GM12878 (cell line): ENCODE measurements around the gene HES7. TPM values are rescaled to one million over a fixed set of nuclear protein-coding genes. Genes with fewer than 3 reads are reported as not detected.

Source experiments
- BACH1 ChIP-seq: fragments of 450-650 bp; IDR thresholded peaks from 2 replicates; pipeline ENCODE4 v1.6.1; 2017; ENCODE audit warnings: mild to moderate bottlenecking, borderline replicate concordance
- CEBPB ChIP-seq, 2 experiments: fragments of 150-350 bp in 1 of 2; IDR thresholded peaks; 2 replicates each; pipeline ENCODE4 v1.6.1; 2012 to 2014; ENCODE audit warnings: low read depth in 2 of 2, low read length in 2 of 2, borderline replicate concordance in 1 of 2, inconsistent platforms in 1 of 2
- CREB1 ChIP-seq: IDR thresholded peaks from 2 replicates; pipeline ENCODE4 v1.6.1; 2012; ENCODE audit warnings: low read depth, mild to moderate bottlenecking, inconsistent platforms
- CTCF ChIP-seq, 3 experiments: IDR thresholded peaks in 2 of 3; conservative IDR thresholded peaks in 1 of 3; 2 replicates each; pipeline ENCODE4 v1.5.1; 2011; ENCODE audit warnings: low read depth in 3 of 3, low read length in 3 of 3, mild to moderate bottlenecking in 3 of 3, control low read depth in 2 of 3, moderate library complexity in 2 of 3, inconsistent platforms in 1 of 3, mixed read lengths in 1 of 3; ENCODE audit not compliant: control insufficient read depth in 2 of 3, insufficient read depth in 1 of 3; ENCODE audit errors: extremely low read depth in 1 of 3
- EGR1 ChIP-seq, 2 experiments: IDR thresholded peaks; 1 replicate in 1 of 2; 2 replicates in 1 of 2; pipeline ENCODE4 v1.6.1; 2011 to 2012; ENCODE audit warnings: low read depth in 2 of 2, low read length in 2 of 2, borderline replicate concordance in 1 of 2, mild to moderate bottlenecking in 1 of 2, moderate library complexity in 1 of 2
- ETV6 ChIP-seq, 2 experiments: fragments of 450-650 bp in 1 of 2; IDR thresholded peaks in 1 of 2; conservative IDR thresholded peaks in 1 of 2; 2 replicates each; pipeline ENCODE4 v1.6.1; 2014; ENCODE audit warnings: antibody characterized with exemption in 1 of 2, borderline replicate concordance in 1 of 2, low read depth in 1 of 2, mild to moderate bottlenecking in 1 of 2, moderate library complexity in 1 of 2
- GATAD2B ChIP-seq: fragments of 450-650 bp; conservative IDR thresholded peaks from 2 replicates; pipeline ENCODE4 v1.6.1; 2017; ENCODE audit warnings: low read depth, mild to moderate bottlenecking, moderate library complexity
- IKZF1 ChIP-seq: fragments of 450-650 bp; conservative IDR thresholded peaks from 2 replicates; pipeline ENCODE4 v1.6.1; 2017; ENCODE audit warnings: antibody characterized with exemption, mild to moderate bottlenecking
- JUNB ChIP-seq: IDR thresholded peaks from 2 replicates; pipeline ENCODE4 v1.6.1; 2016; ENCODE audit warnings: antibody characterized with exemption, mild to moderate bottlenecking
- MEF2B ChIP-seq: fragments of 450-650 bp; IDR thresholded peaks from 2 replicates; pipeline ENCODE4 v1.6.1; 2018; ENCODE audit warnings: mild to moderate bottlenecking, moderate library complexity; ENCODE audit not compliant: partially characterized antibody, poor library complexity, severe bottlenecking
- NBN ChIP-seq: fragments of 450-650 bp; IDR thresholded peaks from 2 replicates; pipeline ENCODE4 v1.6.1; 2016
- NFIC ChIP-seq: IDR thresholded peaks from 2 replicates; pipeline ENCODE4 v1.6.1; 2012; ENCODE audit warnings: low read depth, mild to moderate bottlenecking, inconsistent platforms, low read length, moderate library complexity
- NFXL1 ChIP-seq: fragments of 450-650 bp; IDR thresholded peaks from 2 replicates; pipeline ENCODE4 v1.6.1; 2017; ENCODE audit warnings: antibody characterized with exemption, mild to moderate bottlenecking, borderline replicate concordance
- NKRF ChIP-seq: fragments of 450-650 bp; conservative IDR thresholded peaks from 2 replicates; pipeline ENCODE4 v1.6.1; 2017; ENCODE audit warnings: mild to moderate bottlenecking, moderate library complexity
- POLR2AphosphoS5 ChIP-seq: IDR thresholded peaks from 2 replicates; pipeline ENCODE4 v1.6.1; 2011; ENCODE audit warnings: mild to moderate bottlenecking, low read length, inconsistent platforms
- RAD21 ChIP-seq: IDR thresholded peaks from 2 replicates; pipeline ENCODE4 v1.6.1; 2011; ENCODE audit warnings: mild to moderate bottlenecking, low read depth, low read length, moderate library complexity; ENCODE audit not compliant: insufficient read depth
- RB1 ChIP-seq: fragments of 450-650 bp; formaldehyde crosslinking; IDR thresholded peaks from 2 replicates; pipeline ENCODE4 v1.6.1; 2017; ENCODE audit warnings: mild to moderate bottlenecking, borderline replicate concordance
- SIX5 ChIP-seq: IDR thresholded peaks from 2 replicates; pipeline ENCODE4 v1.6.1; 2011; ENCODE audit warnings: mild to moderate bottlenecking, low read depth, low read length, moderate library complexity; ENCODE audit not compliant: severe bottlenecking
- SMAD5 ChIP-seq: IDR thresholded peaks from 2 replicates; pipeline ENCODE4 v1.6.1; 2016; ENCODE audit warnings: antibody characterized with exemption, low read depth
- SMARCA5 ChIP-seq: fragments of 450-650 bp; IDR thresholded peaks from 2 replicates; pipeline ENCODE4 v1.6.1; 2017; ENCODE audit warnings: mild to moderate bottlenecking
- SMC3 ChIP-seq: IDR thresholded peaks from 2 replicates; pipeline ENCODE4 v1.6.1; 2011; ENCODE audit warnings: low read length, improper control_type of control experiment, borderline replicate concordance
- SREBF1 ChIP-seq: IDR thresholded peaks from 2 replicates; pipeline ENCODE4 v1.6.1; 2012; ENCODE audit warnings: mild to moderate bottlenecking, low read length
- SUPT20H ChIP-seq: IDR thresholded peaks from 2 replicates; pipeline ENCODE4 v1.6.1; 2011; ENCODE audit warnings: low read depth, mild to moderate bottlenecking, low read length, moderate library complexity, borderline replicate concordance; ENCODE audit not compliant: control insufficient read depth
- TAF1 ChIP-seq: IDR thresholded peaks from 2 replicates; pipeline ENCODE4 v1.6.1; 2011; ENCODE audit warnings: mild to moderate bottlenecking, low read depth, low read length, borderline replicate concordance
- TCF12 ChIP-seq: IDR thresholded peaks from 2 replicates; pipeline ENCODE4 v1.6.1; 2011; ENCODE audit warnings: low read depth, mild to moderate bottlenecking, low read length
- TCF3 ChIP-seq: IDR thresholded peaks from 2 replicates; pipeline ENCODE4 v1.6.1; 2012; ENCODE audit warnings: low read depth, mild to moderate bottlenecking, low read length, borderline replicate concordance; ENCODE audit not compliant: insufficient read depth
- ZNF274 ChIP-seq: IDR thresholded peaks from one replicate; pipeline ENCODE4 v1.8.0; 2011; ENCODE audit not compliant: insufficient read length, insufficient read depth
- polyA plus RNA-seq, 11 experiments: library from polyadenylated mRNA; depleted of rRNA in 4 of 11; unstranded in 6 of 11; stranded (reverse) in 5 of 11; fragments of >200 nt; fragmentation: Nextera tagmentation in 4 of 11; fragmentation: Illumina TruSeq in 1 of 11; extraction: Ambion mirVana in 4 of 11; extraction: Trizol in 1 of 11; gene quantifications; 1 replicate in 1 of 11; 2 replicates in 10 of 11; pipeline versions ENCODE4 v1.2.1 to v1.2.3, GENCODE V29; 2011 to 2016; ENCODE audit warnings: inconsistent platforms in 2 of 11, missing spikeins in 2 of 11, low read depth in 1 of 11
- total RNA-seq, 4 experiments: library from RNA; depleted of rRNA in 3 of 4; stranded (reverse); fragments of >200 nt in 3 of 4; fragmentation: Illumina TruSeq in 1 of 4; extraction: Trizol in 1 of 4; gene quantifications; 2 replicates each; pipeline versions ENCODE4 v1.2.1 to v1.2.3, GENCODE V29; 2013 to 2021

The HES7 gene
- total and polyA plus RNA-seq, 10 of the 15 experiments (the other 5 are each of a cell fraction or from before 2014, with no cell fraction given), result 0.07 to 1.3 (median 0.63) TPM; not detected in 4

- peak; percentile 74; the same call in 1 of the 2 replicates for TF ChIP-seq NKRF
- peak; percentile 57 to 82 (median 76); a peak in 5 of 6 replicates for TF ChIP-seq CTCF (IDR thresholded peaks at IDR 0.05 in 2 of 3, conservative IDR thresholded peaks at IDR 0.05 in 1 of 3; ENCODE audit: control insufficient read depth in 2 of 3, extremely low read depth in 1 of 3, insufficient read depth in 1 of 3, low read depth in 3 of 3, low read length in 3 of 3)
- peak; percentile 43; the same call in 1 of the 2 replicates for TF ChIP-seq SMC3
- TF ChIP-seq JUNB, result no peak
- TF ChIP-seq SREBF1, result no peak
- peak; percentile 75 for TF ChIP-seq TCF3
- no peak for TF ChIP-seq ZNF274
- no peak for TF ChIP-seq NFIC
- peak; percentile 89; the same call in 1 of the 2 replicates for TF ChIP-seq RB1
- no peak for TF ChIP-seq CEBPB (IDR thresholded peaks at IDR 0.05; ENCODE audit: borderline replicate concordance in 1 of 2, low read depth in 2 of 2, low read length in 2 of 2)
- no peak; the same call in 1 of the 2 replicates for TF ChIP-seq CREB1
- TF ChIP-seq NBN, result 0 out of 2 replicates have a peak, but pooled peaks have one; percentile 5
- TF ChIP-seq NFXL1, result no peak
- no peak for TF ChIP-seq TAF1
- TF ChIP-seq MEF2B, result no peak
- no peak for TF ChIP-seq SUPT20H
- peak; percentile 80 for TF ChIP-seq IKZF1
- TF ChIP-seq TCF12, result no peak; the same call in 1 of the 2 replicates
- TF ChIP-seq ETV6 (conservative IDR thresholded peaks at IDR 0.05 in 1 of 2, IDR thresholded peaks at IDR 0.05 in 1 of 2; ENCODE audit: borderline replicate concordance in 1 of 2, low read depth in 1 of 2), result no peak
- TF ChIP-seq SIX5, result no peak
- peak; percentile 67 for TF ChIP-seq RAD21
- no peak for TF ChIP-seq SMAD5
- TF ChIP-seq GATAD2B, result peak; percentile 94
- TF ChIP-seq BACH1, result peak; percentile 62; the same call in 1 of the 2 replicates
- TF ChIP-seq SMARCA5, result peak; percentile 98
- TF ChIP-seq POLR2AphosphoS5, result no peak
- TF ChIP-seq EGR1 (IDR thresholded peaks at IDR 0.05; ENCODE audit: borderline replicate concordance in 1 of 2, low read depth in 2 of 2, low read length in 2 of 2), result no peak
Observed at GRCh38 chr17:8121681-8122421, 2.1 kb downstream of the HES7 start (continued).
